ENCODE measurements around the gene CLMP. TPM values are rescaled to one million over a fixed set of nuclear protein-coding genes. Genes with fewer than 3 reads are reported as not detected.

CLMP gene
- total and polyA plus RNA-seq, 2 donors (not counting 3 experiments of a cell fraction or from before 2014, with no cell fraction given), result 0.03 to 0.18 TPM

GRCh38 chr11:123159183-123159857 is 35.7 kb downstream of the CLMP start:
- FAIRE-seq (no peak), DNase-seq (ENCODE audit: low read depth, low spot score) (no peak)
- TF ChIP-seq FOS (IDR thresholded peaks at IDR 0.05; ENCODE audit: borderline replicate concordance, insufficient read depth, low read length) (no peak), POLR2A (IDR thresholded peaks at IDR 0.05; ENCODE audit: low read depth, low read length) (no peak), EZH2 (IDR thresholded peaks at IDR 0.05; ENCODE audit: borderline replicate concordance, low read depth, low read length, severe bottlenecking) (no peak), POLR2AphosphoS5 (IDR thresholded peaks at IDR 0.05; ENCODE audit: insufficient read depth, low read depth, low read length) (no peak), MYC (IDR thresholded peaks at IDR 0.05; ENCODE audit: low read depth, low read length) (no peak), MAX (IDR thresholded peaks at IDR 0.05; ENCODE audit: insufficient read depth, insufficient read length) (no peak), CTCF (IDR thresholded peaks at IDR 0.05; ENCODE audit: extremely low read depth in 1 of 2, insufficient read depth in 1 of 2, low read depth in 1 of 2, low read length in 2 of 2) (no peak), GATA2 (IDR thresholded peaks at IDR 0.05; ENCODE audit: insufficient read depth, insufficient read length, low read depth, low read length) (no peak), JUN (IDR thresholded peaks at IDR 0.05; ENCODE audit: borderline replicate concordance, insufficient read depth, insufficient read length, low read depth) (no peak)
- H3K4me2 ChIP-seq (ENCODE audit: insufficient read depth, low read length), result no peak overlapping the region
- H3K4me1 ChIP-seq (ENCODE audit: control insufficient read depth, extremely low read depth, insufficient read depth, low read length), result no peaks in the 10 kb centered on the region
- no peak overlapping the region for H3K9ac ChIP-seq (replicated peaks; ENCODE audit: extremely low read depth, insufficient read depth, low read length)
- intact Hi-C loops (cut with micrococcal nuclease) (no loop called here), dilution Hi-C loops (cut with MboI; ENCODE audit: extremely low pct_ligation_motif_present, low sequenced_read_pairs) (no loop called here)
- H2AFZ ChIP-seq (ENCODE audit: low read depth, low read length), result no peak overlapping the region
- H3K9me1 ChIP-seq (replicated peaks; ENCODE audit: control insufficient read depth, extremely low read depth, insufficient read depth, low read length), result no peaks in the 10 kb centered on the region
- no peaks in the 10 kb centered on the region for H3K79me2 ChIP-seq (ENCODE audit: control insufficient read depth, insufficient read depth, low read length)
- CTCF ChIA-PET, result no interaction called here
- no peaks in the 10 kb centered on the region for H3K27me3 ChIP-seq (ENCODE audit: control insufficient read depth in 2 of 2, insufficient read depth in 2 of 2, low read length in 2 of 2)
- BruUV-seq (replicated peaks), result no TSS peak
- H3K27ac ChIP-seq (ENCODE audit: insufficient read depth, low read depth, low read length), result no peak overlapping the region
- POLR2A ChIA-PET, result no interaction called here
- H3K4me3 ChIP-seq (replicated peaks in 1 of 3; ENCODE audit: insufficient read depth in 1 of 3, low read depth in 1 of 3, low read length in 3 of 3), result no peak overlapping the region
- no peaks in the 10 kb centered on the region for H3K36me3 ChIP-seq (ENCODE audit: control insufficient read depth in 2 of 2, extremely low read depth in 1 of 2, insufficient read depth in 2 of 2, low read length in 2 of 2)
- no peaks in the 10 kb centered on the region for H3K9me3 ChIP-seq (replicated peaks; ENCODE audit: control insufficient read depth, insufficient read depth, low read length)
- no peaks in the 10 kb centered on the region for H4K20me1 ChIP-seq (replicated peaks; ENCODE audit: control insufficient read depth, extremely low read depth, insufficient read depth, low read length)
